Kidney epithelial cell (primary cell): ENCODE data around the gene PLEKHM3. TPM values are rescaled to one million over a fixed set of nuclear protein-coding genes. Genes with fewer than 3 reads are reported as not detected.

Experiments used
- DNase-seq: peaks from one replicate; pipeline ENCODE4 v3.0.0-alpha.2; 2010; ENCODE audit warnings: low read depth
- H3K27me3 ChIP-seq: 2 replicates; pipeline ENCODE4 v1.6.0; 2011; ENCODE audit warnings: low read length; ENCODE audit not compliant: control insufficient read depth, insufficient read depth
- H3K36me3 ChIP-seq: 2 replicates; pipeline ENCODE4 v1.5.1; 2011; ENCODE audit warnings: low read length; ENCODE audit not compliant: control insufficient read depth, insufficient read depth
- H3K4me3 ChIP-seq: 2 replicates; pipeline ENCODE4 v1.5.1; 2011; ENCODE audit warnings: low read depth, mild to moderate bottlenecking, control low read depth, low read length
- total RNA-seq: library from RNA; depleted of rRNA; stranded (reverse); fragments of >200 nt; gene quantifications from 2 replicates; pipeline ENCODE4 v1.2.3, GENCODE V29; 2015
- TF ChIP-seq, protein P1 (sequence below): IDR thresholded peaks from 2 replicates; pipeline ENCODE4 v1.5.1; 2011; ENCODE audit warnings: mild to moderate bottlenecking, moderate library complexity, low read length, control low read depth, inconsistent platforms; ENCODE audit not compliant: insufficient read depth, poor library complexity, severe bottlenecking

PLEKHM3 gene
- total RNA-seq, 1 donor from 2014 or later: 6.3 TPM

GRCh38 chr2:207783514-207783913 lies 241.8 kb downstream of the PLEKHM3 start:
- H3K4me3 ChIP-seq: no peak overlapping the region
- H3K36me3 ChIP-seq: no peaks in the 10 kb centered on the region
- no peak for DNase-seq
- no peaks in the 10 kb centered on the region for H3K27me3 ChIP-seq
- TF ChIP-seq, protein P1, sequence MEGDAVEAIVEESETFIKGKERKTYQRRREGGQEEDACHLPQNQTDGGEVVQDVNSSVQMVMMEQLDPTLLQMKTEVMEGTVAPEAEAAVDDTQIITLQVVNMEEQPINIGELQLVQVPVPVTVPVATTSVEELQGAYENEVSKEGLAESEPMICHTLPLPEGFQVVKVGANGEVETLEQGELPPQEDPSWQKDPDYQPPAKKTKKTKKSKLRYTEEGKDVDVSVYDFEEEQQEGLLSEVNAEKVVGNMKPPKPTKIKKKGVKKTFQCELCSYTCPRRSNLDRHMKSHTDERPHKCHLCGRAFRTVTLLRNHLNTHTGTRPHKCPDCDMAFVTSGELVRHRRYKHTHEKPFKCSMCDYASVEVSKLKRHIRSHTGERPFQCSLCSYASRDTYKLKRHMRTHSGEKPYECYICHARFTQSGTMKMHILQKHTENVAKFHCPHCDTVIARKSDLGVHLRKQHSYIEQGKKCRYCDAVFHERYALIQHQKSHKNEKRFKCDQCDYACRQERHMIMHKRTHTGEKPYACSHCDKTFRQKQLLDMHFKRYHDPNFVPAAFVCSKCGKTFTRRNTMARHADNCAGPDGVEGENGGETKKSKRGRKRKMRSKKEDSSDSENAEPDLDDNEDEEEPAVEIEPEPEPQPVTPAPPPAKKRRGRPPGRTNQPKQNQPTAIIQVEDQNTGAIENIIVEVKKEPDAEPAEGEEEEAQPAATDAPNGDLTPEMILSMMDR: no peak

GRCh38 chr2:207782238-207783030 lies 242.9 kb downstream of the PLEKHM3 start:
- Histone ChIP-seq H3K27me3 (no peaks in the 10 kb centered on the region), H3K36me3 (no peaks in the 10 kb centered on the region), H3K4me3 (no peak overlapping the region)
- no peak for DNase-seq
- TF ChIP-seq, protein P1: no peak

DNA sequence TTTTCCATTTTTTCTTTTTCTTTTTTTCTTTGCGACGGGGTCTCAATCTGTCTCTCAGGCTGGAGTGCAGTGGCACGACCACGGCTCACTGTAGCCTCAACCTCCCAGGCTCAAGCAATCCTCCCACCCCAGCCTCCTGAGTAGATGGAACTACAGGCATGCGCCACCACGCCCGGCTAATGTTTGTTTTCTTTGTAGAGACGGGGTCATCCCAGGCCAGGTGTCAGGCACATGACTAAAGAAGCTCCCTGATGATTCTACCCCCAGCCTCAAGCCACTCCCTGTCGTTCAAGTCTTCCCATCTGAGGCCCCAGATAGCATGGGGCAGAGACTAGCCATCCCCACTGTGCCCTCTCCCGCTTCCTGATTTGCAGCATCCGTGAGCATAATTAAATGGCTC lies 245.8 kb downstream of the PLEKHM3 start:
- Histone ChIP-seq H3K27me3 (no peaks in the 10 kb centered on the region), H3K4me3 (no peak overlapping the region), H3K36me3 (no peaks in the 10 kb centered on the region)
- TF ChIP-seq, protein P1: no peak
- no peak for DNase-seq

DNA sequence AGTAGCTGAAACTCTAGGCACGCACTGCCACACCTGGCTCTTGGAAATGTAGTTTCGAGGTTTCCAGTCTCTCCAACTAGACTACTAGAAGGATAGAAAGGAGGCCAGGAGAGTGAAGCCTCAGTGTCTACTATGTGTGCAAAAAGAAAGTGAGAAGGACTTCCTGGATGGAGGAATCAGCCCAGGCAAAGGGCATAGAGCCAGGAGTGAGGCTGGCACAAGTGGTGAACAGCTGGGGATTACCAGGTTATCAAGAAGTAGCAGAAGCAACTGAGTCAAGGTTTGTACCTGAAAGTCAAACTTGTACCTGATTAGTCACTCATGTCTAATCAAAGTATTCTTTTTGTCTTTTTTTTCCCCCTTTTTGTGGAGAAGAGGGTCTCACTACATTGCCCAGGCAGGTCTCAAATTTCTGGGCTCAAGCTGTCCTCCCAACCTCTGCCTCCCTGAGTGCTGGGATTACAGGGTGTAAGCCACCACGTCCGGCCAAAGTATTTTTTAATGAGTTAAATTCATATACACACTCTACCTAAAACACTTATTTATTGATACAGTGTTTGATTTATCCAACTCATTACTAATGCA lies 246.9 kb downstream of the PLEKHM3 start:
- Histone ChIP-seq H3K4me3 (no peak overlapping the region), H3K27me3 (no peaks in the 10 kb centered on the region), H3K36me3 (no peaks in the 10 kb centered on the region)
- no peak for DNase-seq
- TF ChIP-seq, protein P1: no peak

- DNase-seq: no peak
- no peaks in the 10 kb centered on the region for H3K36me3 ChIP-seq
- TF ChIP-seq, protein P1: no peak
- H3K4me3 ChIP-seq: no peak overlapping the region
- no peaks in the 10 kb centered on the region for H3K27me3 ChIP-seq
These were observed 248.2 kb downstream of the PLEKHM3 start for GRCh38 chr2:207777124-207777523.
